Skin of body (tissue), 2 donors: ENCODE measurements around the gene TRMT10C. TPM values are rescaled to one million over a fixed set of nuclear protein-coding genes. Genes with fewer than 3 reads are reported as not detected.
"Not testable (repeated sequence)": the region's sequence is repeated elsewhere in the genome, so short reads cannot be mapped to it uniquely, and the experiment has no call there.

ENCODE experiments used
- DNase-seq: peaks from one replicate; lab custom pipeline; 2025; lab: John Stamatoyannopoulos, UW
- total RNA-seq: library from RNA; depleted of rRNA; stranded (reverse); fragments of >200 nt; gene quantifications from one replicate; pipeline ENCODE4 v1.2.3, GENCODE V29; 2014

TRMT10C gene
- 33.2 TPM for total RNA-seq

GRCh38 chr3:101561630-101562328 lies at the start of gene TRMT10C:
TRMT10C (plus strand) TSS chr3:101561868; CDS start chr3:101564782, 2,914 bp downstream.
- peak; percentile 93 for DNase-seq

GRCh38 chr3:101512396-101512645 lies 49.3 kb upstream of the TRMT10C start:
- no peak for DNase-seq

GRCh38 chr3:101512646-101513418 lies 48.8 kb upstream of the TRMT10C start, which contains the start of gene SENP7:
SENP7 (minus strand) TSS chr3:101513212; CDS start chr3:101513130, 82 bp downstream.
- peak; percentile 84 for DNase-seq

- peak; percentile 56 for DNase-seq
These were observed 48.2 kb upstream of the TRMT10C start for GRCh38 chr3:101513419-101513986.

- DNase-seq = no peak
These were observed 43.2 kb upstream of the TRMT10C start for GRCh38 chr3:101518421-101518871.

- no peak for DNase-seq
These were observed 41.8 kb upstream of the TRMT10C start for GRCh38 chr3:101519685-101520365.

GRCh38 chr3:101521211-101521701 lies 40.4 kb upstream of the TRMT10C start:
- DNase-seq = no peak

GRCh38 chr3:101527441-101527840 lies 34.2 kb upstream of the TRMT10C start:
- DNase-seq = no peak

GRCh38 chr3:101527906-101528305 lies 33.8 kb upstream of the TRMT10C start:
- DNase-seq = no peak

GRCh38 chr3:101529816-101530685 lies 31.6 kb upstream of the TRMT10C start:
- no peak for DNase-seq

GRCh38 chr3:101530686-101531047 lies 31.0 kb upstream of the TRMT10C start:
- DNase-seq = no peak

GRCh38 chr3:101531473-101532086 lies 30.1 kb upstream of the TRMT10C start:
- no peak for DNase-seq

- no peak for DNase-seq
These were observed 28.7 kb upstream of the TRMT10C start for GRCh38 chr3:101532783-101533602.

- DNase-seq = no peak
These were observed 28.1 kb upstream of the TRMT10C start for GRCh38 chr3:101533603-101533968.

GRCh38 chr3:101535221-101535620 lies 26.4 kb upstream of the TRMT10C start:
- no peak for DNase-seq

GRCh38 chr3:101536266-101536665 lies 25.4 kb upstream of the TRMT10C start:
- DNase-seq = no peak

- not testable (repeated sequence) for DNase-seq
These were observed 24.7 kb upstream of the TRMT10C start for GRCh38 chr3:101536955-101537354.

GRCh38 chr3:101542957-101543356 lies 18.7 kb upstream of the TRMT10C start:
- DNase-seq = no peak

- no peak for DNase-seq
These were observed 17.4 kb upstream of the TRMT10C start for GRCh38 chr3:101544161-101544850.
